ENCODE results near the gene ZNF322. TPM values are rescaled to one million over a fixed set of nuclear protein-coding genes. Genes with fewer than 3 reads are reported as not detected.
"Not testable (repeated sequence)": the region's sequence is repeated elsewhere in the genome, so short reads cannot be mapped to it uniquely, and the experiment has no call there.

ZNF322 gene, protein sequence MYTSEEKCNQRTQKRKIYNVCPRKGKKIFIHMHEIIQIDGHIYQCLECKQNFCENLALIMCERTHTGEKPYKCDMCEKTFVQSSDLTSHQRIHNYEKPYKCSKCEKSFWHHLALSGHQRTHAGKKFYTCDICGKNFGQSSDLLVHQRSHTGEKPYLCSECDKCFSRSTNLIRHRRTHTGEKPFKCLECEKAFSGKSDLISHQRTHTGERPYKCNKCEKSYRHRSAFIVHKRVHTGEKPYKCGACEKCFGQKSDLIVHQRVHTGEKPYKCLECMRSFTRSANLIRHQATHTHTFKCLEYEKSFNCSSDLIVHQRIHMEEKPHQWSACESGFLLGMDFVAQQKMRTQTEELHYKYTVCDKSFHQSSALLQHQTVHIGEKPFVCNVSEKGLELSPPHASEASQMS
- 1 to 10 TPM; 7.5 to 7.8 TPM for total RNA-seq

DNA sequence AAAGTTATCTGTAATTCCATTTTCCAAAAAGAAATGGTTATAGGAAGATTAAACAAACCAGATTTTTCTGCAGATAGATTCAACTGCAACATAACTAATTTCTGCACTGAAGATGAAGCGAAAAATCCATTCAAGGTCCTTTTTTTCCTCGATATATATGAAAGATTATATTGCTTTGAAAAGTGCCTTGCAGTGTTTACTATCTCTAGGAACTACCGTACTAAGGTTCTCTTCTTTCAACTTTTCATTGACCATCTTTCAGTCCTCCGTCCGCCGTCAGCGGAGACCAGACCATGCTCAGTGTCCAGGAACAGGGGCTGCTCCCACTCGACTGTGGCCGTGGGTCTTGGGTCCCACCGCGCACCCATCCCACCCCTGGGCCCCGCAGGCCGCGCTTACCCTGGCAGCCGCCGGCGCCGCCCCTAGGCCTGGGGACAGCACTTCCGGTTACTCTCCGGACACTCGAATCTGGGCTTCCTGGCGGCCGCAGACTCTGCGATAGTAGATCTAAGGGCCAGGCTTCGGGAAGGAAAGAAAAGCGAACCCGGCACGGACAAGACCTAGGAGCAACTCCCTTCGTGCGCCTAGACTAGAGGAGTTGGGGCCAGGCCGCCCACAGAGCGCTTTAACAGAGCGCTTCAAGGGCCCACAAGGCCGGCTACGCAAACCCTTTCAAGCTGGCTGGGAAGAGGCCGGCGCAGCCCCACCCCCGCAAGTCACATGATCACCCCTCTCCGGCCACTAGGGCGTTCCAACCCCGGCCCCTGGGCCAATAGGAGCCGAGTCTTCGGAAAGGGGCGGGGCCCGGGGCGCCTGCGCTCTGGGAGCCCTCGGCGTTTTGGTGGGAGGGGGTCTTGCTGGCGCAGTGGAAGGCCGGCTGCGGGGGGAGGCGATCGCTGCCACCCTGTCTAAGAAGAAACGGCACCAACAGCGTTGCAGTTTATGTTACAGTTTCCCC lies at the start of gene ZNF322:
ZNF322 (minus strand) TSS at position 705 of the 958 bp plus-strand sequence. CDS start 21,193 bp downstream, outside the sequence.
- TF ChIP-seq, protein P1, sequence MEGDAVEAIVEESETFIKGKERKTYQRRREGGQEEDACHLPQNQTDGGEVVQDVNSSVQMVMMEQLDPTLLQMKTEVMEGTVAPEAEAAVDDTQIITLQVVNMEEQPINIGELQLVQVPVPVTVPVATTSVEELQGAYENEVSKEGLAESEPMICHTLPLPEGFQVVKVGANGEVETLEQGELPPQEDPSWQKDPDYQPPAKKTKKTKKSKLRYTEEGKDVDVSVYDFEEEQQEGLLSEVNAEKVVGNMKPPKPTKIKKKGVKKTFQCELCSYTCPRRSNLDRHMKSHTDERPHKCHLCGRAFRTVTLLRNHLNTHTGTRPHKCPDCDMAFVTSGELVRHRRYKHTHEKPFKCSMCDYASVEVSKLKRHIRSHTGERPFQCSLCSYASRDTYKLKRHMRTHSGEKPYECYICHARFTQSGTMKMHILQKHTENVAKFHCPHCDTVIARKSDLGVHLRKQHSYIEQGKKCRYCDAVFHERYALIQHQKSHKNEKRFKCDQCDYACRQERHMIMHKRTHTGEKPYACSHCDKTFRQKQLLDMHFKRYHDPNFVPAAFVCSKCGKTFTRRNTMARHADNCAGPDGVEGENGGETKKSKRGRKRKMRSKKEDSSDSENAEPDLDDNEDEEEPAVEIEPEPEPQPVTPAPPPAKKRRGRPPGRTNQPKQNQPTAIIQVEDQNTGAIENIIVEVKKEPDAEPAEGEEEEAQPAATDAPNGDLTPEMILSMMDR (IDR thresholded peaks at IDR 0.05), result no peak
- Histone ChIP-seq H3K36me3 (peaks cover 2% of the 10 kb centered on the region), H3K27ac (peak within 1 kb of the TSS; percentile 83 to 89), H3K4me3 (peak within 1 kb of the TSS; percentile 67 to 75), H3K9me3 (no peaks in the 10 kb centered on the region), H3K4me1 (peaks cover 0 to 24% of the 10 kb centered on the region in 2 donors), H3K27me3 (no peaks in the 10 kb centered on the region)
- DNase-seq (ENCODE audit: low spot score), result peak; percentile 97

DNA sequence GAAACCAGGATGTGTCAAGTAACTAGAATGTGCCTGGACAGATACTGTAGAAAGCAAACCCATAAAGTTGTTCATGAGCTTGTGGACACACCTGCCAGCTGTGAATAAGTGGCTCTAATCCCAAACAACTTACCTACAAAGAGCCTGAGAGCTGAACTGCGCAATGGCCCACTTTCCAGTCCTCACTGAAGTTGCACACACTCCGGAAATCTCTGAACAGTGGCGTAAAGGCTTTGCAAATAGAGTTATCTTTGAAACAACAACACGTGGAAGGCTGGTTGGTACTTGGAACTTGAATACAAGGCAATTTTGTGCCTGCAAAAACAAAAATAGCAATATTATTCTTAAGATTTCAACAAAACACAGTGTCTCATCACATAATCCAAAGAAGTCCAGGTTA lies 46.2 kb upstream of the ZNF322 start:
- H3K9me3 ChIP-seq; H3K27me3 ChIP-seq; H3K36me3 ChIP-seq; H3K27ac ChIP-seq; H3K4me3 ChIP-seq; H3K4me1 ChIP-seq; DNase-seq (ENCODE audit: low spot score): not testable (repeated sequence)

DNA sequence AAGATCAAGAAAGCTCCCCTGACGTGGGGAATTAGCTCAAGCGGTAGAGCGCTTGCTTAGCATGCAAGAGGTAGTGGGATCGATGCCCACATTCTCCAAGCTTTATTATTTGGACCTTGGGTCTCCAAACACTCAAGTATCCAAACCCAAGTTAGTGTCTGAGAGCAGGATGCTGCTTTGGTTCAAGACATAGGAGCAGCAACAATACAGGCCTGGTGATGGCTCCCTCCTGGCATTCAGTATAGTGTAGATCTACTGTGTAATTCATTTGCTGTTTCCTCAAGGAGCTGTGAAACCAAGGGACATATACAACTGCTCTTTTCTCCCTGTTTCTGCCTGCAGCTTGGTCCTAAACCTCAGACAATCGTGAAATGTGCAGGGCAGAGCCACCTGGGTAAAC lies 45.8 kb upstream of the ZNF322 start:
- DNase-seq (ENCODE audit: low spot score); H3K27ac ChIP-seq; H3K4me3 ChIP-seq; H3K9me3 ChIP-seq; H3K36me3 ChIP-seq; H3K27me3 ChIP-seq; H3K4me1 ChIP-seq: not testable (repeated sequence)

DNA sequence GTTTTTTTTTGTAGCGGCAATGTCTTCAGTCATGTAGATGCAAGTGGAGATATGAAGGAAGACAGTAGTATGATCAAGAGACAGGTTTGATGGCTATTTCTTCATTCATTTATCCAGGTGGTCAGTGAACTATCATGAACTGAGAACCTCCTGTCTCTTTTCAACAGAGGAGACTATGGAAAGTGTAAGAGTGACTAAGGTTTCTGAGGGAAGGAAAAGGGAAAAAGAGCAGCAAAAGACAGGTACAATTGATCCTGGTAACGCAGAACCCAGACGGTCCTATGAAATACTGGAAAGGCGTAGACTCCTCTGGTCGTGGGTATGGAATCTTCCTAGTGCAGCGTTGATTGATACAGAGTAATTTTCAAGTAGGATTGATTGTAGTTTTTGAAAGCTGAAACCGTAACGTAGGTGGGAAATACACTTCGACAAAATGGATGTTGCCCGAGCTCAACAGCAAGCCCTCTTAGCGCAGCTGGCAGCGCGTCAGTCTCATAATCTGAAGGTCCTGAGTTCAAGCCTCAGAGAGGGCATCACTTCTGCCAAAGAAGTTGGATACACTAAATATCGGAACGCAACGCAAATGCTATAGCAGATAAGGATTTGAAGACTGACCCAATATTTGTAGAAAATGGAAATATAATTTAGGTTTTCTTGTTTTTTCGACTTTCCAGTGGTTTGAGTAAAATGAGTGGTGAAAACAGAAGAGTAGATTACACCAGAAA lies 41.6 kb upstream of the ZNF322 start:
- not testable (repeated sequence) for H3K4me3 ChIP-seq; H3K9me3 ChIP-seq; H3K4me1 ChIP-seq; DNase-seq (ENCODE audit: low spot score); H3K27ac ChIP-seq; H3K27me3 ChIP-seq; H3K36me3 ChIP-seq

DNA sequence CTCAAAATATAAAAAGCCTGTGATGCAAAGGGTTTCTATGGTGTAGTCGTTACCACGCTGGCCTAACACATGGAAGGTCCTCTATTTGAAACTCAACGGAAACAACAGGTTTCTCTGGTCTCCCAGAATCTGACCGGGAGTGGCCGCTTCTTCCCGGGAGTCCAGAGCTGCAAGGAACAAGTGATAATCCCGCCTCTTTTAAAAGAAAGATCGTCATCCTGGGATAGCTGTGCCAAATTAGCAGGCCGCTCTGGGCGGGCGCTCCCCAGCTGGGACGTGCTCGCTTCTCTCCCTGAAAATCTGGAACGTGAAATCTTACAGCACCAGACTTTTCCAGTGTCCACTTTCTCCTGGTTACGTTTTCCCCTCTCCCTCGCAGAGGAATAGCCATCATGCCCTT lies 38.0 kb upstream of the ZNF322 start:
- H3K4me3 ChIP-seq; H3K36me3 ChIP-seq; H3K27me3 ChIP-seq; H3K9me3 ChIP-seq; DNase-seq (ENCODE audit: low spot score); H3K27ac ChIP-seq; H3K4me1 ChIP-seq: not testable (repeated sequence)

DNA sequence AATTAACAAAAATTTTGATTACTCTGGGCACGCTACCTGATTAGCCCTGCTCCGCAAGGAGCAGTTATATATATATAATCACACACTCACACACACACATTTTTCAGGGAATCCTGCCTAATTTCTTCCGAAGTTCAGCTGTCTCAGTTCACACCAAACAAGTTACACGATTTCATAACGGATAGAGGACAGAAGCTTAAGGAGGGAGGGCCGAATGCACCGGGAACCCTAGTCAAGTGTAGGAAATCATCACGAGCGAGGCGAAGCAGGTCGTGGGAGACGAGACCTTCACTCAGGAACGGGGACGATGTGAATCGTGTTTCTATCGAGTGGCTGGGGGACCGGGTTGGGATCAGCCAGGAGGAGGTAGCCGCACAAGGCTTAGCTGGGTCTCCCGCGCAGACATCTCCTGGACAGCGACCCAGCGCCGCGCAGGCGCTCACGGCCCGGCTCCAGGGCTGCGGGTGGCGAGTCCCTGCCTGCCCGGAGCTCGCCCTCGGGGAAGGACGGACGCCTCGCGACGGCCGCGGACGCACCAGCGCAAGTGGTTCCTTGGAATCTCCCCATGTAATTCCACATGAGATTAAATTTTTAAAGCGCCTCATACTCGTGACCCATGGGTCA lies 29.9 kb upstream of the ZNF322 start:
- not testable (repeated sequence) for H3K27ac ChIP-seq; H3K27me3 ChIP-seq; H3K4me3 ChIP-seq; H3K36me3 ChIP-seq; DNase-seq (ENCODE audit: low spot score); H3K9me3 ChIP-seq; H3K4me1 ChIP-seq

DNA sequence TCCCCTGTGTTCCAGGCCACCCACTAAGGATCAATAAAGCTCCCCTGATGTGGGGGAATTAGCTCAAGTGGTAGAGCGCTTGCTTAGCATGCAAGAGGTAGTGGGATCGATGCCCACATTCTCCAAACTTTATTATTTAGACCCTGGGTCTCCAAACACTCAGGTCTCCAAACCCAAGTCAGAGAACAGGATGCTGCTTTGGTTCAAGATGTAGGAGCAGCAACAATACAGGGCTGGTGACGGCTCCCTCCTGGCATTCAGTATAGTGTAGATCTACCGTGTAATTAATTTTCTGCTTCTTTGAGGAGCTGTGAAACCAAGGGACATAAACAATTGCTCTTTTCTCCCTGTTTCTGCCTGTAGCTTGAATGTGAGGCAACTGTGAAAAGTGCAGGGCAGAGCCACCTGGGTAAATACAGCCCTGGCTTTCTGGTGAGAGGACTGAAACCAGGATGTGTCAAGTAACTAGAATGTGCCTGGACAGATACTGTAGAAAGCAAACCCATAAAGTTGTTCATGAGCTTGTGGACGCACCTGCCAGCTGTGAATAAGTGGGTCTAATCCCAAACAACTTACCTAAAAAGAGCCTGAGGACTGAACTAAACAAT lies 23.0 kb upstream of the ZNF322 start:
- not testable (repeated sequence) for H3K36me3 ChIP-seq; H3K27ac ChIP-seq; DNase-seq (ENCODE audit: low spot score); H3K27me3 ChIP-seq; H3K4me3 ChIP-seq; H3K9me3 ChIP-seq; H3K4me1 ChIP-seq

DNA sequence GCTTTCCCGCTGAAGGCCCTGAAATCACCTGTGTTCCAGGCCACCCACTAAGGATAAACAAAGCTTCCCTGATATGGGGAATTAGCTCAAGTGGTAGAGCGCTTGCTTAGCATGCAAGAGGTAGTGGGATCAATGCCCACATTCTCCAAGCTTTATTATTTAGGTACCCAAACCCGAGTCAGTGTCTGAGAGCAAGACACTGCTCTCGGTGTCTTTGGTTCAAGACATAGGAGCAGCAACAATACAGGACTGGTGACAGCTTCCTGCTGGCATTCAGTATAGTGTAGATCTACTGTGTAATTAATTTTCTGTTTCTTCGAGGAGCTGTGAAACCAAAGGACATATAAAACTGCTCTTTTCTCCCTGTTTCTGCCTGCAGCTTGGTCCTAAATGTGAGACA lies 13.7 kb upstream of the ZNF322 start:
- not testable (repeated sequence) for H3K9me3 ChIP-seq; H3K27ac ChIP-seq; DNase-seq (ENCODE audit: low spot score)

DNA sequence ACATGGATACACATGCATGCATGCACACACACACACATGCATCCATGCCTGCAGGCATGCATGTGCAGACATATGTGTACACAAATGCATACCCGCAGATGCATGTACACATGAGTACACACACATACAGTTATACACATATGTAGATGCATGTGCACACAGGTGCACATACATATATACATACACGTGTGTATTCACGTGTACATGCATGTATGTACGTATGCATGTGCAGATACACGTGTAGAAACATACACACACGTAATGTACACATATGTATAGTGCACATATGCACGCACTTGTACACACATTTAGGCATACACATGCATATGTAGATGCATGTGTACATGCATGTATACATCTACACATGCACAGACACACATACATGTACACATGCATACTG lies 11.0 kb upstream of the ZNF322 start:
- H3K4me1 ChIP-seq; H3K27ac ChIP-seq; H3K9me3 ChIP-seq; DNase-seq (ENCODE audit: low spot score); H3K4me3 ChIP-seq; H3K27me3 ChIP-seq; H3K36me3 ChIP-seq: not testable (repeated sequence)

More for the DNA sequence above, 13.7 kb upstream of the ZNF322 start:
- not testable (repeated sequence) for H3K27me3 ChIP-seq, H3K4me3 ChIP-seq, H3K36me3 ChIP-seq, H3K4me1 ChIP-seq

DNA sequence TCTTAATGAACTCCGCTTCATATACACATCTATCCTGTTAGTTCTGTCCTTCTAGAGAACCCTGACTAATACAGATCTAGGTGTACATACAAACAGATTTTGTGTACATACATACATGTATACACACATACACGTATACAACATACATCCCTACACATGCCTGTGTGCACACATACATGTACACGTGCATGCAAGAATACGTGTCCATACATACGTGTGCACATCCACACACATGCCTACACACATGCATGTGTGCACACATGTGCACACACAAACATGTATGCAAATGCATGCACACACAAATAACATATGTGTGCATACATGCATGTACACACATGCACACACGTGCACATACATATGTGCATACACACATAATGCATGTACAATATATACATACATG lies 10.5 kb upstream of the ZNF322 start:
- H3K36me3 ChIP-seq; H3K4me3 ChIP-seq; H3K27ac ChIP-seq; H3K9me3 ChIP-seq; DNase-seq (ENCODE audit: low spot score); H3K27me3 ChIP-seq; H3K4me1 ChIP-seq: not testable (repeated sequence)

Measured in right atrium auricular region (tissue), 2 donors.